HepG2 (cell line): ENCODE results near the gene OR13J1. TPM values are rescaled to one million over a fixed set of nuclear protein-coding genes. Genes with fewer than 3 reads are reported as not detected.

ENCODE experiments used
- CREB1 ChIP-seq, 2 experiments: fragments of 450-650 bp in 1 of 2; IDR thresholded peaks; 2 replicates each; pipeline ENCODE4 v1.6.1; 2016 to 2017; ENCODE audit warnings: control low read depth in 1 of 2, mild to moderate bottlenecking in 1 of 2, missing compliant biosample characterization in 1 of 2, missing genetic modification characterization in 1 of 2
- DR1 ChIP-seq: sonication (generic); formaldehyde crosslinking; IDR thresholded peaks from 2 replicates; pipeline ENCODE4 v1.8.0; 2021; ENCODE audit warnings: mild to moderate bottlenecking, missing genetic modification reagents, inconsistent platforms
- FOXK1 ChIP-seq: sonication (generic); formaldehyde crosslinking; IDR thresholded peaks from 2 replicates; pipeline ENCODE4 v1.4.0; 2020; ENCODE audit warnings: low read depth, missing genetic modification reagents, borderline replicate concordance
- HOXA3 ChIP-seq: sonication (generic); formaldehyde crosslinking; IDR thresholded peaks from 2 replicates; pipeline ENCODE4 v1.5.0; 2020; ENCODE audit warnings: missing genetic modification reagents
- KDM1A ChIP-seq: IDR thresholded peaks from 2 replicates; pipeline ENCODE4 v1.6.1; 2016; ENCODE audit warnings: missing compliant biosample characterization
- KLF9 ChIP-seq: IDR thresholded peaks from 2 replicates; pipeline ENCODE4 v1.6.1; 2016; ENCODE audit warnings: low read depth
- MAZ ChIP-seq, 2 experiments: sonication (generic) in 1 of 2; formaldehyde crosslinking in 1 of 2; IDR thresholded peaks; 2 replicates each; pipeline versions ENCODE4 v1.5.0 to v1.6.1; 2012 to 2020; ENCODE audit warnings: low read depth in 2 of 2, mild to moderate bottlenecking in 2 of 2, borderline replicate concordance in 1 of 2, improper control_type of control experiment in 1 of 2, low read length in 1 of 2, missing genetic modification reagents in 1 of 2, moderate library complexity in 1 of 2
- MEIS1 ChIP-seq: sonication (generic); formaldehyde crosslinking; IDR thresholded peaks from 2 replicates; pipeline ENCODE4 v1.9.0; 2021; ENCODE audit warnings: mild to moderate bottlenecking, missing genetic modification reagents, moderate library complexity, borderline replicate concordance
- MTA3 ChIP-seq: sonication (generic); formaldehyde crosslinking; IDR thresholded peaks from 2 replicates; pipeline ENCODE4 v1.4.0; 2020; ENCODE audit warnings: missing genetic modification reagents
- MYNN ChIP-seq: sonication (generic); formaldehyde crosslinking; IDR thresholded peaks from 2 replicates; pipeline ENCODE4 v1.4.0; 2020; ENCODE audit warnings: mild to moderate bottlenecking, low read depth, missing genetic modification reagents
- NCOR1 ChIP-seq: fragments of 200-600 bp; sonication (generic); IDR thresholded peaks from 2 replicates; pipeline ENCODE4 v1.7.0; 2017; ENCODE audit warnings: antibody characterized with exemption, low read length, borderline replicate concordance
- NR1H2 ChIP-seq: sonication (generic); formaldehyde crosslinking; IDR thresholded peaks from 2 replicates; pipeline ENCODE4 v1.8.1; 2022; ENCODE audit warnings: low read depth, missing genetic modification reagents, borderline replicate concordance
- RAD51 ChIP-seq: fragments of 450-650 bp; IDR thresholded peaks from 2 replicates; pipeline ENCODE4 v1.6.1; 2016; ENCODE audit warnings: borderline replicate concordance
- RXRB ChIP-seq: IDR thresholded peaks from 2 replicates; pipeline ENCODE4 v1.6.1; 2016; ENCODE audit warnings: borderline replicate concordance, missing genetic modification reagents, missing compliant biosample characterization
- SAP130 ChIP-seq: IDR thresholded peaks from 2 replicates; pipeline ENCODE4 v1.6.1; 2016; ENCODE audit warnings: low read depth
- SMYD3 ChIP-seq: sonication (generic); formaldehyde crosslinking; IDR thresholded peaks from 2 replicates; pipeline ENCODE4 v1.8.1; 2023; ENCODE audit warnings: mild to moderate bottlenecking, missing genetic modification reagents
- TEAD3 ChIP-seq: optimal IDR thresholded peaks from 2 replicates; pipeline ENCODE3; 2016; ENCODE audit warnings: borderline replicate concordance
- ZBTB20 ChIP-seq: sonication (generic); formaldehyde crosslinking; IDR thresholded peaks from 2 replicates; pipeline ENCODE4 v1.8.1; 2023; ENCODE audit warnings: missing genetic modification reagents, low read depth, mild to moderate bottlenecking, borderline replicate concordance
- ZFP82 ChIP-seq: sonication (generic); formaldehyde crosslinking; IDR thresholded peaks from 2 replicates; pipeline ENCODE4 v1.5.1; 2020; ENCODE audit warnings: mild to moderate bottlenecking, missing genetic modification reagents, borderline replicate concordance
- ZFP90 ChIP-seq: sonication (generic); formaldehyde crosslinking; IDR thresholded peaks from 2 replicates; pipeline ENCODE4 v1.8.0; 2022; ENCODE audit warnings: missing genetic modification reagents, mild to moderate bottlenecking, inconsistent platforms, borderline replicate concordance
- ZNF414 ChIP-seq: sonication (generic); formaldehyde crosslinking; IDR thresholded peaks from 2 replicates; pipeline ENCODE4 v1.5.0; 2020; ENCODE audit warnings: missing genetic modification reagents
- ZNF563 ChIP-seq: sonication (generic); formaldehyde crosslinking; IDR thresholded peaks from 2 replicates; pipeline ENCODE4 v1.8.0; 2022; ENCODE audit warnings: mild to moderate bottlenecking, moderate library complexity, missing genetic modification reagents
- ZNF589 ChIP-seq: sonication (generic); formaldehyde crosslinking; conservative IDR thresholded peaks from 2 replicates; pipeline ENCODE4 v1.8.0; 2022; ENCODE audit warnings: mild to moderate bottlenecking, moderate library complexity, missing genetic modification reagents
- ZNF790 ChIP-seq: sonication (generic); formaldehyde crosslinking; IDR thresholded peaks from 2 replicates; pipeline ENCODE4 v1.8.0; 2022; ENCODE audit warnings: missing genetic modification reagents, mild to moderate bottlenecking, borderline replicate concordance
- polyA plus RNA-seq, 8 experiments: library from polyadenylated mRNA; depleted of rRNA in 3 of 8; stranded (reverse) in 7 of 8; unstranded in 1 of 8; fragments of >200 nt; fragmentation: Illumina TruSeq in 4 of 8; extraction: Trizol in 4 of 8; gene quantifications; 2 replicates each; pipeline versions ENCODE4 v1.2.1 to v1.2.3, GENCODE V29; 2011 to 2016; ENCODE audit warnings: low read depth in 4 of 8, missing spikeins in 1 of 8, mixed read lengths in 1 of 8; ENCODE audit not compliant: insufficient read depth in 1 of 8
- total RNA-seq, 5 experiments: library from RNA; depleted of rRNA; stranded (reverse); fragments of >200 nt; fragmentation: Illumina TruSeq; extraction: Trizol; gene quantifications; 2 replicates each; pipeline ENCODE4 v1.2.3, GENCODE V29; 2016; ENCODE audit warnings: low read depth in 1 of 5
- TF ChIP-seq, protein P1 (sequence below): sonication (generic); formaldehyde crosslinking; conservative IDR thresholded peaks from 2 replicates; pipeline ENCODE4 v1.8.0; 2022; ENCODE audit warnings: low read depth, missing genetic modification reagents
- TF ChIP-seq, protein P2 (sequence below): sonication (generic); formaldehyde crosslinking; IDR thresholded peaks from 2 replicates; pipeline ENCODE4 v1.4.0; 2020; ENCODE audit warnings: missing genetic modification reagents

The OR13J1 gene
- total and polyA plus RNA-seq, 2 of the 13 experiments (the other 11 are each of a cell fraction or from before 2014, with no cell fraction given), result not detected

DNA sequence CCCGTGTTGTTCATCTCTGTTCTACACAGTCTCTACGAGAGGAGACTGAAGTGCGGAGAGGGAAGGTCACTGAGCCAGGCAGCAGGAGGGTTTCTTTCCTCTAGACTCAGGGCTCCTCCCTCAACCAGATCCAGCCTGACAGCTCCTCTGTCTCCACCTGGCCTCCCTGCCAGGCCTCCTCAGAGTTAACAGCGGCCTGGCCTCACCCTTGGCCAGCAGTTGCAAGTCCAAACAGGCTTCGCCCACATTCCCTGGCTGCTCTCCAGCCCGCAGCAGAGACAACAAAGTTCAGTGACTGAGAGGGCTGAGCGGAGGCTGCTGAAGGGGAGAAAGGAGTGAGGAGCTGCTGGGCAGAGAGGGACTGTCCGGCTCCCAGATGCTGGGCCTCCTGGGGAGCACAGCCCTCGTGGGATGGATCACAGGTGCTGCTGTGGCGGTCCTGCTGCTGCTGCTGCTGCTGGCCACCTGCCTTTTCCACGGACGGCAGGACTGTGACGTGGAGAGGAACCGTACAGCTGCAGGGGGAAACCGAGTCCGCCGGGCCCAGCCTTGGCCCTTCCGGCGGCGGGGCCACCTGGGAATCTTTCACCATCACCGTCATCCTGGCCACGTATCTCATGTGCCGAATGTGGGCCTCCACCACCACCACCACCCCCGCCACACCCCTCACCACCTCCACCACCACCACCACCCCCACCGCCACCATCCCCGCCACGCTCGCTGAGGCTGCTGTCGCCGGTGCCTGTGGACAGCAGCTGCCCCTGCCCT, 35.9 kb upstream of the OR13J1 start, which contains the start of gene HRCT1 (continued):
- TF ChIP-seq FOXK1 (CRISPR knock-in tag), result no peak
- no peak for TF ChIP-seq MTA3 (CRISPR knock-in tag)
- TF ChIP-seq MYNN (CRISPR knock-in tag), result no peak
- TF ChIP-seq, protein P1, sequence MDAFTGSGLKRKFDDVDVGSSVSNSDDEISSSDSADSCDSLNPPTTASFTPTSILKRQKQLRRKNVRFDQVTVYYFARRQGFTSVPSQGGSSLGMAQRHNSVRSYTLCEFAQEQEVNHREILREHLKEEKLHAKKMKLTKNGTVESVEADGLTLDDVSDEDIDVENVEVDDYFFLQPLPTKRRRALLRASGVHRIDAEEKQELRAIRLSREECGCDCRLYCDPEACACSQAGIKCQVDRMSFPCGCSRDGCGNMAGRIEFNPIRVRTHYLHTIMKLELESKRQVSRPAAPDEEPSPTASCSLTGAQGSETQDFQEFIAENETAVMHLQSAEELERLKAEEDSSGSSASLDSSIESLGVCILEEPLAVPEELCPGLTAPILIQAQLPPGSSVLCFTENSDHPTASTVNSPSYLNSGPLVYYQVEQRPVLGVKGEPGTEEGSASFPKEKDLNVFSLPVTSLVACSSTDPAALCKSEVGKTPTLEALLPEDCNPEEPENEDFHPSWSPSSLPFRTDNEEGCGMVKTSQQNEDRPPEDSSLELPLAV, result no peak
- TF ChIP-seq, protein P2, sequence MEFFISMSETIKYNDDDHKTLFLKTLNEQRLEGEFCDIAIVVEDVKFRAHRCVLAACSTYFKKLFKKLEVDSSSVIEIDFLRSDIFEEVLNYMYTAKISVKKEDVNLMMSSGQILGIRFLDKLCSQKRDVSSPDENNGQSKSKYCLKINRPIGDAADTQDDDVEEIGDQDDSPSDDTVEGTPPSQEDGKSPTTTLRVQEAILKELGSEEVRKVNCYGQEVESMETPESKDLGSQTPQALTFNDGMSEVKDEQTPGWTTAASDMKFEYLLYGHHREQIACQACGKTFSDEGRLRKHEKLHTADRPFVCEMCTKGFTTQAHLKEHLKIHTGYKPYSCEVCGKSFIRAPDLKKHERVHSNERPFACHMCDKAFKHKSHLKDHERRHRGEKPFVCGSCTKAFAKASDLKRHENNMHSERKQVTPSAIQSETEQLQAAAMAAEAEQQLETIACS (CRISPR knock-in tag), result no peak
- peak; percentile 58 for TF ChIP-seq HOXA3 (CRISPR knock-in tag)
- no peak for TF ChIP-seq ZFP90 (CRISPR knock-in tag)
- peak; percentile 45; the same call in 1 of the 2 replicates for TF ChIP-seq NCOR1
- no peak for TF ChIP-seq CREB1 (IDR thresholded peaks at IDR 0.05)
- no peak for TF ChIP-seq CREB1 (CRISPR knock-in tag; IDR thresholded peaks at IDR 0.05)
- TF ChIP-seq KLF9 (CRISPR knock-in tag), result no peak
- 0 out of 2 replicates have a peak, but pooled peaks have one; percentile 33 for TF ChIP-seq ZBTB20 (CRISPR knock-in tag)
- no peak for TF ChIP-seq ZNF414 (CRISPR knock-in tag)
- peak; percentile 69; the same call in 1 of the 2 replicates for TF ChIP-seq RXRB (CRISPR knock-in tag)
- peak; percentile 59; the same call in 1 of the 2 replicates for TF ChIP-seq ZNF563
- TF ChIP-seq ZNF790 (CRISPR knock-in tag), result peak; percentile 46; the same call in 1 of the 2 replicates
- TF ChIP-seq KDM1A (CRISPR knock-in tag), result peak; percentile 29; the same call in 1 of the 2 replicates
- peak; percentile 94 for TF ChIP-seq TEAD3 (CRISPR knock-in tag)
- TF ChIP-seq NR1H2 (CRISPR knock-in tag), result no peak
- peak; percentile 30; the same call in 1 of the 2 replicates for TF ChIP-seq MEIS1 (CRISPR knock-in tag)
- TF ChIP-seq RAD51, result no peak
- TF ChIP-seq MAZ (IDR thresholded peaks at IDR 0.05; ENCODE audit: borderline replicate concordance, low read depth, low read length), result no peak
- no peak for TF ChIP-seq MAZ (CRISPR knock-in tag; IDR thresholded peaks at IDR 0.05; ENCODE audit: low read depth)
- peak; percentile 71 for TF ChIP-seq SAP130 (CRISPR knock-in tag)
- TF ChIP-seq ZFP82 (CRISPR knock-in tag), result no peak
- TF ChIP-seq ZNF589 (CRISPR knock-in tag), result no peak; the same call in 1 of the 2 replicates
- TF ChIP-seq DR1 (CRISPR knock-in tag), result no peak
- no peak for TF ChIP-seq SMYD3 (CRISPR knock-in tag)
